Nephron progenitor cell (in vitro differentiated cells): ENCODE results near the gene HSP90AB1.

Experiments
- DNase-seq: peaks from one replicate; pipeline ENCODE4 v3.0.0; 2021
- H3K27ac Mint-ChIP-seq: 2 replicates; pipeline ENCODE4 v1.8.0; 2021; ENCODE audit warnings: mild to moderate bottlenecking, moderate library complexity, mixed read lengths
- H3K27me3 Mint-ChIP-seq: 2 replicates; pipeline ENCODE4 v1.8.0; 2021; ENCODE audit warnings: mild to moderate bottlenecking, low read depth, mixed read lengths; ENCODE audit not compliant: poor library complexity
- H3K36me3 Mint-ChIP-seq: 2 replicates; pipeline ENCODE4 v1.8.0; 2021; ENCODE audit warnings: low read depth, mixed read lengths
- H3K4me1 Mint-ChIP-seq: 2 replicates; pipeline ENCODE4 v1.8.0; 2021; ENCODE audit warnings: mixed read lengths
- H3K4me3 Mint-ChIP-seq: 2 replicates; pipeline ENCODE4 v1.8.0; 2021; ENCODE audit warnings: mild to moderate bottlenecking, moderate library complexity, mixed read lengths
- H3K9me3 Mint-ChIP-seq: 2 replicates; pipeline ENCODE4 v1.8.0; 2021; ENCODE audit warnings: mild to moderate bottlenecking, moderate library complexity, mixed read lengths
- TF ChIP-seq, protein P1 (sequence below): fragments of 200-600 bp; sonication (generic); IDR thresholded peaks from 2 replicates; pipeline ENCODE4 v1.5.0; 2021; ENCODE audit warnings: antibody characterized with exemption

The HSP90AB1 gene

DNA sequence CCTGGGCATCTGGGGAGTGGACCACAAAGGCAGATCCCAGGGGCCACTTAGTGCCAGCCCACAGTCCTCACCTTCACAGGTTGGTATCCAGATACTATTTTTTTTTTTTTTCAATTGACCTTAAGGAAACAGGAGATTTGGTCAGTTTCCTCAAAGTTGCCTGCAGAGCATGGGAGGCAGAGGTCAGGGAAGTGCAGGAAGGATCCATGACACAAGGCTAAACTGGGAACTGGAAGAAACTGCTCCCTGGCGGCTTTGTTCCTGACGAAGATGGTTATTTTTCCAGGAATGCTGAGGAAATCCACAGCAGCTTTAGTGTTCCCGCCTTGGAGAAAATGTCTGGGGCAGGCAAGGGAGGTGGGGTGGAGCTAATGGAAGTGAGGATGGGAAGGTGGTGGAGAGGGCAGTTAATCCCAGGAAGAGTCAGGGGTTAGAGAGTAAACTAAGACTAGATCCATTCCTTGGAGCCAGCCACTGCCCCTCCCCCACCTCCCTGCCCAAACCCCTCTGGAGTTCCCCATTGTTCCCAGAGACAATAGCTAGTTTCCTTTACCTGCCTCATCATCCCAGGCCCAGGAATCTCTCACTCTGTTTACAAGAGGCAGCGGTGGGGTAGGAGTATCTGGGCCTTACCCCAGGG lies 44.4 kb upstream of the HSP90AB1 start:
- TF ChIP-seq, protein P1, sequence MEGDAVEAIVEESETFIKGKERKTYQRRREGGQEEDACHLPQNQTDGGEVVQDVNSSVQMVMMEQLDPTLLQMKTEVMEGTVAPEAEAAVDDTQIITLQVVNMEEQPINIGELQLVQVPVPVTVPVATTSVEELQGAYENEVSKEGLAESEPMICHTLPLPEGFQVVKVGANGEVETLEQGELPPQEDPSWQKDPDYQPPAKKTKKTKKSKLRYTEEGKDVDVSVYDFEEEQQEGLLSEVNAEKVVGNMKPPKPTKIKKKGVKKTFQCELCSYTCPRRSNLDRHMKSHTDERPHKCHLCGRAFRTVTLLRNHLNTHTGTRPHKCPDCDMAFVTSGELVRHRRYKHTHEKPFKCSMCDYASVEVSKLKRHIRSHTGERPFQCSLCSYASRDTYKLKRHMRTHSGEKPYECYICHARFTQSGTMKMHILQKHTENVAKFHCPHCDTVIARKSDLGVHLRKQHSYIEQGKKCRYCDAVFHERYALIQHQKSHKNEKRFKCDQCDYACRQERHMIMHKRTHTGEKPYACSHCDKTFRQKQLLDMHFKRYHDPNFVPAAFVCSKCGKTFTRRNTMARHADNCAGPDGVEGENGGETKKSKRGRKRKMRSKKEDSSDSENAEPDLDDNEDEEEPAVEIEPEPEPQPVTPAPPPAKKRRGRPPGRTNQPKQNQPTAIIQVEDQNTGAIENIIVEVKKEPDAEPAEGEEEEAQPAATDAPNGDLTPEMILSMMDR, result no peak
- H3K4me1 Mint-ChIP-seq, result peaks cover 51% of the 10 kb centered on the region
- H3K36me3 Mint-ChIP-seq, result no peaks in the 10 kb centered on the region
- H3K9me3 Mint-ChIP-seq, result no peaks in the 10 kb centered on the region
- H3K27ac Mint-ChIP-seq, result no peak overlapping the region
- H3K27me3 Mint-ChIP-seq, result peaks cover 13% of the 10 kb centered on the region
- H3K4me3 Mint-ChIP-seq, result no peak overlapping the region
- no peak for DNase-seq

DNA sequence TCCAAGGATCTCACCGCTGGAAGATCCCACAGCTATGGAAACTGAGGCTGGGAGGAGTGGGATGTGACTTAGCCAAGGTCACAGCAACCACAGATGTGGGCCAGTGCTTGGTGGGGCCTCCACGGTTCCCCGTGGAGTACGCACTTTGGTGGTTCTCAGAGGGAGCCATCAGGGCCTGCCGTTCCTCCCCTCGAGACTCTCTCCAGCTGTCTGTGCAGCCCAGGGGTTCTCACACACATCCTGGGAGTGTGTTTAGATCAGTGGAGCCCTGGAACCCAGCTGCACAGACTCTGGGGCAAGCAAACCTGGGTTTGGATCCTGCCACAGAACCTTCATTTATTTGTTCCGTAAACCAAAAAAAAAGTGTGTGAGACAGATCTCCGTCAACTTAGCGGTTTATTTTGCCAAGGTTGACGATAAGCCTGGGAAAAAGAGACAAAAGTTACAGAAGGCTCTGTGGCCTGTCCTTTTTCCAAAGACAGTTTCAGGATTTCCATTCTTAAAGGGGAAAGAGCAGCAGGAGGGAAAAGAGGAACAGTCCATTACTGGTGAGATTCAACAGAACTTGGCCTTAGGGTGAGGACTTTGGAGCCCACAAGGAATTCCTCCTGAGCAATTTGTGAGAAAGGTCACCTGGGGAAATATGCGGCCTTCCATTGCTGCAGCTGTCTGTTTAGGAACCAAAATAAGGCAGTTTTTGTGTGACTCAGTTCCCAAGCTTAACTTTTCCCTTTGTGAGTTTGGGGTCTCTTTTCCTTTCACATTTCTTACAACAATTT lies 43.7 kb upstream of the HSP90AB1 start:
- Mint-ChIP-seq H3K27me3 (peaks cover 13% of the 10 kb centered on the region), H3K36me3 (no peaks in the 10 kb centered on the region), H3K4me1 (peaks cover 58% of the 10 kb centered on the region), H3K4me3 (no peak overlapping the region), H3K9me3 (no peaks in the 10 kb centered on the region), H3K27ac (no peak overlapping the region)
- no peak for DNase-seq
- TF ChIP-seq, protein P1, result no peak

DNA sequence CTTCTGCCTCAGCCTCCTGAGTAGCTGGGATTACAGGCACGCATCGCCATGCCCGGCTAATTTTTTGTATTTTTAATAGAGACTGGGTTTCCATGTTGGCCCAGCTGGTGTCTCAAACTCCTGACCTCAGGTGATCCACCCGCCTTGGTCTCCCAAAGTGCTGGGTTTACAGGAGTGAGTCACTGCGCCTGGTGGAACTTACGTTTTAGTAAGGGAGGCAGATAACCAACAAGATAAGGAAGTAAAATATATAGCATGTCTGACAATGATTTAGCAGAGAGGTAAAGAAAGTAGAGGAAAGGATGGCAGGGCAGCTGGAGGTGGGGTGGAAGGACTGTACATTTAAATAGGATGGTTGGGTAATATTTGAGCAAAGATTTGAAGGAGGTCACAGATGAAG lies 42.9 kb upstream of the HSP90AB1 start:
- Mint-ChIP-seq H3K27me3 (peaks cover 13% of the 10 kb centered on the region), H3K36me3 (no peaks in the 10 kb centered on the region), H3K4me1 (peaks cover 66% of the 10 kb centered on the region), H3K4me3 (no peak overlapping the region), H3K27ac (no peak overlapping the region), H3K9me3 (no peaks in the 10 kb centered on the region)
- TF ChIP-seq, protein P1, result no peak
- no peak for DNase-seq

DNA sequence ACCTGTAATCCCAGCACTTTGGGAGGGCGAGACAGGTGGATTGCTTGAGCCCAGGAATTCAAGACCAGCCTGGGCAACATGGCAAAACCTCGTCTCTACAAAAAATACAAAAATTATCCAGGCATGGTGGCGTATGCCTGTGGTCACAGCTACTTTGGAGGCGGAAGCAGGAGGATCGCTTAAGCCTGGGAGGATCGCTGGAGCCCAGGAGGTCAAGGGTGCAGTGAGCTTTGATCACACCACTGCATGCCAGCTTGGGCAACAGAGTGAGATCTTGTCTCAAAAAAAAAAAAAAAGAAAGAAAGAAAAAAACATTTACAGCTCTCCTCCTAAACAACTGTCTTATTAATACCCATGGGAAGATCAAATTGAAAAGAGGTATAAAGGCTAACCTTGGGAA lies 38.9 kb upstream of the HSP90AB1 start:
- no peak for DNase-seq
- no peak overlapping the region for H3K4me3 Mint-ChIP-seq
- H3K9me3 Mint-ChIP-seq, result no peaks in the 10 kb centered on the region
- H3K27ac Mint-ChIP-seq, result peak overlapping the region; percentile 1
- H3K4me1 Mint-ChIP-seq, result peaks cover 40% of the 10 kb centered on the region
- H3K27me3 Mint-ChIP-seq, result peaks cover 20% of the 10 kb centered on the region
- H3K36me3 Mint-ChIP-seq, result no peaks in the 10 kb centered on the region
- TF ChIP-seq, protein P1, result no peak

DNA sequence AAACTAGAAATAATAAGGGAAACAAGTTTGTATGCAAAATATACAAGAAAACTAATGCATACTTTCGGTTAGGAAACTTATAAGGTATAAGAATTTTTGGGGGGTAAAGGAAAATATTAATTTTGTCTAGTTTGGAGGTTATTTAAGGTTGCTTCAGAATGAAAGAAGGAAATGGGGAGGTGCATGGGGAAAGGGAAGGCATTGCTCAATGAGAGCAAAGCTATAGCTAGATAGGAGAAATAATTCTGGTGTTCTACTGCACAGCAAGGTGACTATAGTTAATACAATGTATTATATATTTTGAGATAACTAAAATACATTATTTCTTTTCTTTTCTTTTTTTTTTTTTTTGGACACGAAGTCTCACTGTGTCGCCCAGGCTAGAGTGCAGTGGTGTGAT lies 35.6 kb upstream of the HSP90AB1 start:
- TF ChIP-seq, protein P1, result no peak
- Mint-ChIP-seq H3K36me3 (no peaks in the 10 kb centered on the region), H3K27ac (no peak overlapping the region), H3K4me3 (no peak overlapping the region), H3K4me1 (peaks cover 28% of the 10 kb centered on the region), H3K27me3 (peaks cover 17% of the 10 kb centered on the region), H3K9me3 (no peaks in the 10 kb centered on the region)
- DNase-seq, result no peak

DNA sequence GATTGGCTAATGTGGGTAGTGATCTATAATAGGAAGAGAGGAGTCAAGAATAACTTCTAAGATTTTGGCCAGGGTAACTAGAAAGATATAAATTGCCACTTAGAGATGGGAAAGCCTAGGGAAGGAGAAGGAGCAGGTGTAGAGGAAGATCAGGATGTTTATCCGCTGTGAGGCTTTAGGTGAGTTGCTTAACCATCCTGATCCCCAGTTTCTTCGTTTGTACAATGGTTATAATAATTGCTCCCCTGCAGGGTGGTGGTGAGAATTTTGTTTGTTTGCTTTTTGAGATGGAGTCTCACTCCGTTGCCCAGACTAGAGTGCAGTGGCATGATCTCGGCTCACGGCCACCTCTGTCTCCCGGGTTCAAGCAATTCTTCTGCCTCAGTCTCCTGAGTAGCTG lies 32.6 kb upstream of the HSP90AB1 start:
- Mint-ChIP-seq H3K4me1 (peaks cover 25% of the 10 kb centered on the region), H3K9me3 (no peaks in the 10 kb centered on the region), H3K27me3 (peaks cover 13% of the 10 kb centered on the region), H3K4me3 (no peak overlapping the region), H3K27ac (no peak overlapping the region), H3K36me3 (no peaks in the 10 kb centered on the region)
- TF ChIP-seq, protein P1, result no peak
- no peak for DNase-seq
